ENCODE results near the gene KIF9.

- no peak for TF ChIP-seq EZH2 (IDR thresholded peaks at IDR 0.05; ENCODE audit: borderline replicate concordance, insufficient read depth, low read length, poor library complexity, severe bottlenecking)
- TF ChIP-seq EP300 (conservative IDR thresholded peaks at IDR 0.05; ENCODE audit: poor library complexity, severe bottlenecking): no peak
- TF ChIP-seq RAD21 (conservative IDR thresholded peaks at IDR 0.05): no peak
- TF ChIP-seq POLR2AphosphoS5 (IDR thresholded peaks at IDR 0.05): no peak
- no peak for TF ChIP-seq CTCF (IDR thresholded peaks at IDR 0.05; ENCODE audit: poor library complexity, severe bottlenecking)
Observed at GRCh38 chr3:47306022-47306421, 23.4 kb upstream of the KIF9 start.
